SK-N-SH (cell line): ENCODE measurements around the gene PHOSPHO2. TPM values are rescaled to one million over a fixed set of nuclear protein-coding genes. Genes with fewer than 3 reads are reported as not detected.

Experiments
- CTCF ChIA-PET: fragments of 300-600, 350-600 bp; formaldehyde crosslinking; extraction: SDS; loops from one replicate; lab custom pipeline; 2021; lab: Yijun Ruan, JAX
- POLR2A ChIA-PET: fragments of 350-600 bp; sonication (Branson Sonifier 250); formaldehyde crosslinking; extraction: SDS; loops from one replicate; lab custom pipeline; 2020; ENCODE audit warnings: antibody characterized with exemption, inconsistent platforms; lab: Yijun Ruan, JAX
- DNase-seq: peaks from one replicate; pipeline ENCODE4 v3.0.0; 2012
- H2AFZ ChIP-seq: fragments of 200-600 bp; sonication (generic); 2 replicates; pipeline ENCODE4 v1.8.1; 2016; ENCODE audit warnings: antibody characterized with exemption, mild to moderate bottlenecking, low read depth
- H3F3A ChIP-seq: fragments of 200-600 bp; sonication (generic); replicated peaks from 2 replicates; pipeline ENCODE3; 2016; ENCODE audit warnings: antibody characterized with exemption, mild to moderate bottlenecking; ENCODE audit not compliant: insufficient read depth
- H3K27ac ChIP-seq, 2 experiments: fragments of 200-500 bp in 1 of 2; fragments of 200-600 bp in 1 of 2; sonication (Bioruptor generic) in 1 of 2; sonication (generic), shearing (Covaris generic) in 1 of 2; 2 replicates each; pipeline versions ENCODE4 v1.5.1 to v1.6.1; 2014 to 2016; ENCODE audit warnings: low read depth in 2 of 2, inconsistent platforms in 1 of 2, low read length in 1 of 2, mild to moderate bottlenecking in 1 of 2, mixed read lengths in 1 of 2
- H3K27me3 ChIP-seq: fragments of 200-600 bp; sonication (generic), shearing (Covaris generic); 2 replicates; pipeline ENCODE4 v1.6.1; 2016; ENCODE audit warnings: mixed run types; ENCODE audit not compliant: insufficient read depth
- H3K36me3 ChIP-seq, 2 experiments: fragments of 200-500 bp in 1 of 2; fragments of 200-600 bp in 1 of 2; sonication (Bioruptor generic) in 1 of 2; sonication (generic) in 1 of 2; replicated peaks in 1 of 2; 2 replicates each; pipeline versions ENCODE3 to v1.5.1; 2014 to 2016; ENCODE audit warnings: low read length in 1 of 2, mild to moderate bottlenecking in 1 of 2; ENCODE audit not compliant: insufficient read depth in 2 of 2, control insufficient read depth in 1 of 2
- H3K4me1 ChIP-seq, 2 experiments: fragments of 200-500 bp in 1 of 2; fragments of 200-600 bp in 1 of 2; sonication (Bioruptor generic) in 1 of 2; sonication (generic), shearing (Covaris generic) in 1 of 2; 2 replicates each; pipeline versions ENCODE4 v1.5.1 to v1.6.1; 2014 to 2016; ENCODE audit warnings: low read depth in 1 of 2, low read length in 1 of 2, mixed run types in 1 of 2; ENCODE audit not compliant: insufficient read depth in 2 of 2, control insufficient read depth in 1 of 2
- H3K4me2 ChIP-seq: fragments of 200-600 bp; sonication (generic), shearing (Covaris generic); 2 replicates; pipeline ENCODE4 v1.6.1; 2017; ENCODE audit warnings: mixed run types
- H3K4me3 ChIP-seq, 2 experiments: fragments of 200-500 bp in 1 of 2; fragments of 200-600 bp in 1 of 2; sonication (Bioruptor generic) in 1 of 2; sonication (generic), shearing (Covaris generic) in 1 of 2; 2 replicates each; pipeline versions ENCODE4 v1.5.1 to v1.8.1; 2014 to 2016; ENCODE audit warnings: low read depth in 2 of 2, inconsistent platforms in 1 of 2, low read length in 1 of 2, mild to moderate bottlenecking in 1 of 2, mixed read lengths in 1 of 2, moderate library complexity in 1 of 2
- H3K79me2 ChIP-seq: fragments of 200-600 bp; sonication (generic); 2 replicates; pipeline ENCODE4 v1.8.1; 2017; ENCODE audit warnings: mild to moderate bottlenecking; ENCODE audit not compliant: insufficient read depth
- H3K9ac ChIP-seq: fragments of 200-600 bp; sonication (generic); 2 replicates; pipeline ENCODE4 v1.6.1; 2017; ENCODE audit warnings: mixed run types
- H3K9me2 ChIP-seq: fragments of 200-600 bp; sonication (generic); 2 replicates; pipeline ENCODE4 v1.6.1; 2017; ENCODE audit warnings: mixed run types
- H3K9me3 ChIP-seq: fragments of 200-600 bp; sonication (generic); 2 replicates; pipeline ENCODE4 v1.6.1; 2017; ENCODE audit warnings: mixed run types, mild to moderate bottlenecking, moderate library complexity
- H4K20me1 ChIP-seq: fragments of 200-600 bp; sonication (generic); 2 replicates; pipeline ENCODE4 v1.6.1; 2017; ENCODE audit warnings: mild to moderate bottlenecking, mixed run types; ENCODE audit not compliant: insufficient read depth
- CHD2 ChIP-seq: fragments of 150-350 bp; IDR thresholded peaks from 2 replicates; pipeline ENCODE4 v1.6.1; 2018; ENCODE audit warnings: low read length; ENCODE audit not compliant: partially characterized antibody
- ELF1 ChIP-seq: IDR thresholded peaks from 2 replicates; pipeline ENCODE4 v1.4.0; 2012
- EP300 ChIP-seq, 2 experiments: IDR thresholded peaks; 2 replicates each; pipeline versions ENCODE4 v1.4.0 to v1.6.1; 2012; ENCODE audit warnings: borderline replicate concordance in 1 of 2, low read depth in 1 of 2, low read length in 1 of 2
- FOSL2 ChIP-seq: IDR thresholded peaks from 2 replicates; pipeline ENCODE4 v1.4.0; 2012; ENCODE audit warnings: low read depth, mild to moderate bottlenecking, moderate library complexity, borderline replicate concordance
- FOXJ3 ChIP-seq: sonication (generic); formaldehyde crosslinking; IDR thresholded peaks from 2 replicates; pipeline ENCODE4 v1.5.1; 2020; ENCODE audit warnings: mild to moderate bottlenecking, missing genetic modification reagents
- IRF3 ChIP-seq: fragments of 150-350 bp; IDR thresholded peaks from 2 replicates; pipeline ENCODE4 v1.6.1; 2016; ENCODE audit warnings: mild to moderate bottlenecking, low read depth, low read length
- MAX ChIP-seq: IDR thresholded peaks from 2 replicates; pipeline ENCODE4 v1.4.0; 2012; ENCODE audit warnings: low read depth
- RCOR1 ChIP-seq: fragments of 150-350 bp; IDR thresholded peaks from 2 replicates; pipeline ENCODE4 v1.6.1; 2017; ENCODE audit warnings: antibody characterized with exemption, low read length
- REST ChIP-seq: IDR thresholded peaks from 2 replicates; pipeline ENCODE4 v1.6.1; 2012; ENCODE audit warnings: mild to moderate bottlenecking, low read depth, low read length, moderate library complexity
- TAF1 ChIP-seq: IDR thresholded peaks from 2 replicates; pipeline ENCODE4 v1.6.1; 2012; ENCODE audit warnings: low read depth, mild to moderate bottlenecking, low read length, moderate library complexity, borderline replicate concordance
- USF1 ChIP-seq: IDR thresholded peaks from 2 replicates; pipeline ENCODE4 v1.4.0; 2012; ENCODE audit warnings: low read depth, borderline replicate concordance
- WGBS: methylation state at CpG from one replicate; pipeline ENCODE4 v1.1.6; 2017; ENCODE audit warnings: low lambda C conversion rate; 5-methylcytosine and 5-hydroxymethylcytosine counted together
- polyA plus RNA-seq, 3 experiments: library from polyadenylated mRNA; depleted of rRNA; stranded (reverse); fragments of >200 nt; gene quantifications; 2 replicates each; pipeline ENCODE4 v1.2.3, GENCODE V29; 2012

The PHOSPHO2 gene
- polyA plus RNA-seq, 1 of the 3 experiments (the other 2 are of a cell fraction): 1.1 TPM

GRCh38 chr2:169734169-169734847 is 40.0 kb downstream of the PHOSPHO2 start:
- peaks cover 15% of the 10 kb centered on the region for H3F3A ChIP-seq
- peak overlapping the region; percentile 91 for H2AFZ ChIP-seq
- H3K27me3 ChIP-seq: no peaks in the 10 kb centered on the region
- ChIA-PET CTCF (interaction anchor here (1.9 to 6.9 kb wide), 3 partner anchors 11 to 41 kb away, joined by 6 to 32 read pairs (median 9); partner anchors contain the start of genes CFAP210 and PHOSPHO2), POLR2A (interaction anchor here (0.6 to 4.1 kb wide), 4 partner anchors 13 to 186 kb away, joined by 3 to 50 read pairs (median 3); no protein-coding TSS in a partner anchor)
- peak; percentile 83 for DNase-seq
- peak overlapping the region; percentile 51; the same call in 1 of the 2 replicates for H3K9ac ChIP-seq
- no peaks in the 10 kb centered on the region for H3K36me3 ChIP-seq
- TF ChIP-seq FOSL2 (no peak), USF1 (no peak), MAX (no peak), FOXJ3 (CRISPR knock-in tag) (no peak), REST (no peak), EP300 (IDR thresholded peaks at IDR 0.05; ENCODE audit: borderline replicate concordance in 1 of 2, low read depth in 1 of 2, low read length in 1 of 2) (no peak), ELF1 (no peak), IRF3 (no peak), RCOR1 (no peak), CHD2 (no peak), TAF1 (no peak)
- WGBS: 2% methylated on average over 13 of the region's 69 CpGs
- no peaks in the 10 kb centered on the region for H3K79me2 ChIP-seq
- H3K4me3 ChIP-seq: peak overlapping the region; percentile 73 to 80
- peak overlapping the region in 1 of 2 experiments; percentile 86; a peak in 2 of 4 replicates for H3K27ac ChIP-seq
- H3K4me1 ChIP-seq: peaks cover 0 to 27% of the 10 kb centered on the region in 2 experiments; a peak in 2 of 4 replicates
- no peaks in the 10 kb centered on the region for H3K9me3 ChIP-seq
- H3K4me2 ChIP-seq: peak overlapping the region; percentile 75
- no peaks in the 10 kb centered on the region for H3K9me2 ChIP-seq
- H4K20me1 ChIP-seq: no peaks in the 10 kb centered on the region
